WERI-Rb-1 (cell line): Measurements from ENCODE around the gene CRYBA4.
A peak's percentile ranks its signal among the peaks of the same experiment; 100 is the strongest.

Experiments used
- DNase-seq: peaks from one replicate; pipeline ENCODE4 v3.0.0-alpha.2; 2020
- H3K27ac ChIP-seq: fragments of 250-450 bp; sonication (Bioruptor Pico); 2 replicates; pipeline ENCODE4 v1.5.1; 2020; ENCODE audit warnings: mild to moderate bottlenecking, moderate library complexity
- H3K27me3 ChIP-seq: fragments of 250-450 bp; sonication (Bioruptor Pico); 2 replicates; pipeline ENCODE4 v1.5.1; 2021; ENCODE audit warnings: mild to moderate bottlenecking, low read depth, moderate library complexity; ENCODE audit not compliant: insufficient read depth, severe bottlenecking
- H3K36me3 ChIP-seq: fragments of 250-450 bp; sonication (Bioruptor Pico); 2 replicates; pipeline ENCODE4 v1.5.1; 2020; ENCODE audit warnings: mild to moderate bottlenecking, moderate library complexity
- H3K4me3 ChIP-seq: 2 replicates; pipeline ENCODE4 v1.5.1; 2011; ENCODE audit warnings: low read depth, mild to moderate bottlenecking, control low read depth, low read length
- H3K9me3 ChIP-seq: fragments of 250-450 bp; sonication (Bioruptor Pico); 2 replicates; pipeline ENCODE4 v1.5.1; 2021; ENCODE audit warnings: mild to moderate bottlenecking, moderate library complexity; ENCODE audit not compliant: severe bottlenecking
- TF ChIP-seq, protein P1 (sequence below): IDR thresholded peaks from 2 replicates; pipeline ENCODE4 v1.5.1; 2011; ENCODE audit warnings: low read depth, mild to moderate bottlenecking, control low read depth, inconsistent platforms, low read length

The CRYBA4 gene

DNA sequence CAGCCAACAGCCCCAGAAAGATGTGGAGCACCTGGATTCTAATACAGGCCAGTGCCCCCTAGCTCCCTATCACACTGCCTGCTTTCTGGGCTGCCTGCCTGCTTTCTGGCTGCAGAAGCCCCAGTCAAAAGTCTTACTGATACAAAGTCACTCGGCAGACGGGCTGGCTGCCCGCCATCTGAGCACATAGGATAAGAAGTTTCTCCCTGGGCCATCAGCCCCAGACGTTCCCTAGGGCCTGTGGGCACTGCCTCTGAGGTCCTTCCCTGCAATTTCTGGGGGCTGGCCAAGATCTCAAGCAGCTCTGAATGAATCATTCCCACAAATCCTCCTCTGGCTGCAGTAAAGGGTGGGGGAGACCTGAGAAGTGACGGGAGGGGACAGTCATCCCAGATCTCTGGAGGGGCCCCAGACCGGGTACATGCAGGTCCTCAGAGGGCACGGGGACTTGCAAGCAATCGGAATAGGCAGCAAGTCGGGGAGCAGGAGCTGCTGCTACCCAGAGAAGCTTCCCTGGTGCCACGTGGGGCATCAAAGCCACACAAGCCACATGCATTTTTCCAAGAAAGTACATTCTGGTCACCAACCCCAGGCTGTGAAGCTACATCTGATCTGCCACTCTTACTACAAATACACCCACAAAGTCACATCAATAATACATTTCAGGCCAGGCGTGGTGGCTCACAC, 36.5 kb upstream of the CRYBA4 start:
- TF ChIP-seq, protein P1, sequence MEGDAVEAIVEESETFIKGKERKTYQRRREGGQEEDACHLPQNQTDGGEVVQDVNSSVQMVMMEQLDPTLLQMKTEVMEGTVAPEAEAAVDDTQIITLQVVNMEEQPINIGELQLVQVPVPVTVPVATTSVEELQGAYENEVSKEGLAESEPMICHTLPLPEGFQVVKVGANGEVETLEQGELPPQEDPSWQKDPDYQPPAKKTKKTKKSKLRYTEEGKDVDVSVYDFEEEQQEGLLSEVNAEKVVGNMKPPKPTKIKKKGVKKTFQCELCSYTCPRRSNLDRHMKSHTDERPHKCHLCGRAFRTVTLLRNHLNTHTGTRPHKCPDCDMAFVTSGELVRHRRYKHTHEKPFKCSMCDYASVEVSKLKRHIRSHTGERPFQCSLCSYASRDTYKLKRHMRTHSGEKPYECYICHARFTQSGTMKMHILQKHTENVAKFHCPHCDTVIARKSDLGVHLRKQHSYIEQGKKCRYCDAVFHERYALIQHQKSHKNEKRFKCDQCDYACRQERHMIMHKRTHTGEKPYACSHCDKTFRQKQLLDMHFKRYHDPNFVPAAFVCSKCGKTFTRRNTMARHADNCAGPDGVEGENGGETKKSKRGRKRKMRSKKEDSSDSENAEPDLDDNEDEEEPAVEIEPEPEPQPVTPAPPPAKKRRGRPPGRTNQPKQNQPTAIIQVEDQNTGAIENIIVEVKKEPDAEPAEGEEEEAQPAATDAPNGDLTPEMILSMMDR: no peak
- Histone ChIP-seq H3K36me3 (peaks cover 3% of the 10 kb centered on the region), H3K27me3 (no peaks in the 10 kb centered on the region), H3K27ac (no peak overlapping the region), H3K4me3 (no peak overlapping the region), H3K9me3 (peaks cover 5% of the 10 kb centered on the region)
- DNase-seq: no peak

DNA sequence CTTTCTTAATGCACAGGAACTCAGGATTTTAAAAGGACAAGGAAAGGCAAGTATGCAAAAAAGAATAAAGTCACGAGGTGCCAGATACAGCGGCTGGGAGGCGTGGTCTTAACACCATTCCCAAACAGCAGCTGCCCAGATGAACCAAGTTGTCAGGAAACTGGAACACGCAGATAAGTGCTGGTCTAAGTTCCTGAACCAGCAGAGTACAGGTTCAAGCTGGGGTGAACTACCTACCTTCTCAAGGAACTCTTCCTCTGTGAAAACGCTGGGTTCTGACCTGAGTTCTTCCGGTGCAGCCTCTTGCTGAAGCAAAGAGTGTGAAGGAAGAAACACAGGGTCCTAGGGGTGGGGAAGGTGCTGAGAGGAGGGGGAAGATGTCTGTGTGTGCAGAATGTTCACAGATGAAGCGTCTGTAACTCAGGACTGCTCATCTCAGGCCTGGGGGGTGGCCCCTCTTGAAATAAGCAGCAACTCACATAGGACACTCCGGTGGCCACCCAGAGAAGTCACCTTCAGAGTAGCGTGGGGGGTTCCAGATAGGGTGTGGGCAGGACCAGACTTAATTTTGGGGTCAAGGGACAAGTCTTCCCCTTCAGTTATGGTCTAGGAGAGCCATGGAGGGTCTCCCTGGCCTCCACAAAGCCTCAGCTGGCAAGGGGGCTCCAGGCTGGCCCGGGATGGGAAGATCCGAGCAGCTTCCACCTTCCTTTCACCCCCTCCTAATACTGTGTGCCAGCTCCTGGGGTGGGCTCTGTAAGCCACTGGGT, 35.0 kb upstream of the CRYBA4 start:
- Histone ChIP-seq H3K4me3 (no peak overlapping the region), H3K27ac (no peak overlapping the region), H3K36me3 (peaks cover 3% of the 10 kb centered on the region), H3K9me3 (peaks cover 5% of the 10 kb centered on the region), H3K27me3 (no peaks in the 10 kb centered on the region)
- TF ChIP-seq, protein P1: no peak
- no peak for DNase-seq

DNA sequence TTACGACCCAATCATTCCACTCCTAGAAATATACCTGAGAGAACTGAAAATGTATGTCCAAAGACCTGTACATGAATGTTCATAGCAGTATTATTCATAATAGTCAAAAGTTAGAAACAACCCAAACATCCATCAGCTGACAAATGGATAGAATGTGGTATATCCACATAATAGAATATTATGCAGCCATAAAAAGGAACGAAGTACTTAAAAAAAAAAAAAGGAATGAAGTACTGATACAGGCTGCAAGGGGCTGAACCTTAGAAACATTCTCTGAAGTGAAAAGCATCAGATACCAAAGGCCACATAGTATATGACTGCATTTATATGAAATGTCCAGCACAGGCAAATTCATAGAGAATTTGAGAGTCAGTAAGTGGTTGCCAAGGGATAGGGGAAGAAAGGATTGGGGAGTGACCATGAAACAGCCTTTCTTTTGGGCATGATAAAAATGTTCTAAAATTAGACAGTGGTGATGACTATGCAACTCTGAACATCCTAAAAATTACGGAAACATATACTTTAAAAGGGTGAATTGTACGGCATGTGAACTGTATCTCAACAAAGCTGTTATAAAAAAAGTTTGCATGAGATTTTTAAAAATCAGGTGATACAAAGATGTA, 33.7 kb upstream of the CRYBA4 start:
- no peak for DNase-seq
- Histone ChIP-seq H3K36me3 (no peaks in the 10 kb centered on the region), H3K27me3 (no peaks in the 10 kb centered on the region), H3K27ac (no peak overlapping the region), H3K9me3 (peaks cover 5% of the 10 kb centered on the region), H3K4me3 (no peak overlapping the region)
- TF ChIP-seq, protein P1: no peak

DNA sequence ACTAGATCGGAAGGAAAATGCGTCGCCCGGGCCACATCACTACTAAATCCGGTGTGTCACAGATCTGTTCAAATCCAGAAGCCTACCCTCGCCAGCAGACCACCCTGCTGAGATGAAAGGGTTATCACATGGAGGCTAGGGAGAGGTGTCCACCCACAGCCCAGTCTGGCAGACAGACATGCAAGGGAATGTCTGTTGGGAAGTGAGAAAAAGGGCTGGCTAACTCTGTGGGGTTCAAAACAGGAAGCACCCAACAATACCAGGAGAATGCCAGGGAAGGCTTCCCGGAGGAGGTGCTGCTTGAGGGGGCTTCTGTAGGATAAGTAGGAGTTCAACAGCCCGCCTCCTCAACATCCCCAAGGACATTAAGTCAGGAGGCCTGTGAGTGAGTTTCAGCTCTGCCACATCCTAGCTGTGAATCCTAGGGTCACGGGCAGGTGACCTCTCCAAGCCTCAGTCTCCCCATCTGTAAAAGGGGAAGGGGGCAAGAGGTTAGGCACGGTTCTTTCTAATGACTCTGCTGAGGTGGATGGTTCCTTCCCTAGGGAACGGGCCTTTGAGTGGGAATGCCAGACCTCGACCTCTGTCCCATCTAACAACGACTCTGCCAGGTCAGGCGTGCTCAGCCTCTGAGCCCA, 32.9 kb upstream of the CRYBA4 start:
- H3K27me3 ChIP-seq: no peaks in the 10 kb centered on the region

DNA sequence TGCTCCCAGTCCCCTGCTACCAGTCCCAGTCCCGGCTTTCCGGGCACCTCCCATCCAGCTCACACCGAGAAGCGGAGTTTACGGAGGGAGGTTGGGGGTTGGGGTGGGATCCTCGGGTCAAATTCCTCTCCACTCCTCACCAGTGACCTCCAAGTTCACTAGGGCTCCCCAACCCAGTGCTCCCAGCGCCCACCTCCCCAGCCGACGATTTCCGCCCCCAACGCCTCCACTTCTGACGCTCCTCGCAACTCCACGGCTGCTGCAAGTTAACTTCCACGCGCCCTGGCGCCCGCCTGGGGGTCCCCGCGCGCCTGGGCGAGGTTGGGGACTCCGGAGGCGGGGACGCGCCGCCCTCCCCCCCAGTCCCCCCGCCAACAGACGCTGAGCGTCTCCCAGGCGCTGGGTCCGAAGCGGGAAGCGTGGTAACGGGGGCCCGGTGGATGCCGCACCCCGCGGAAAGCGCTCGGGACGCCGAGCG, 32.4 kb upstream of the CRYBA4 start:
- Histone ChIP-seq H3K27me3 (no peaks in the 10 kb centered on the region), H3K9me3 (peaks cover 5% of the 10 kb centered on the region), H3K27ac (no peak overlapping the region), H3K4me3 (peak overlapping the region; percentile 72), H3K36me3 (no peaks in the 10 kb centered on the region)
- no peak for DNase-seq
- TF ChIP-seq, protein P1: no peak

More for the DNA sequence above, 32.9 kb upstream of the CRYBA4 start:
- H3K36me3 ChIP-seq: no peaks in the 10 kb centered on the region
- TF ChIP-seq, protein P1: no peak
- no peak overlapping the region for H3K27ac ChIP-seq
- DNase-seq: no peak
- H3K4me3 ChIP-seq: peak overlapping the region; percentile 72
- peaks cover 5% of the 10 kb centered on the region for H3K9me3 ChIP-seq
